HG03342 (cell line): ENCODE measurements around the gene ABHD12.

ENCODE experiments used
- ATAC-seq: cut with Tn5 transposase; IDR thresholded peaks from one replicate; pipeline ENCODE4 v1.9.1; 2021; ENCODE audit warnings: mild to moderate bottlenecking, moderate library complexity; ENCODE audit not compliant: unreplicated experiment

ABHD12 gene

GRCh38 chr20:25293507-25293906 is 97.1 kb downstream of the ABHD12 start:
- no peak for ATAC-seq

DNA sequence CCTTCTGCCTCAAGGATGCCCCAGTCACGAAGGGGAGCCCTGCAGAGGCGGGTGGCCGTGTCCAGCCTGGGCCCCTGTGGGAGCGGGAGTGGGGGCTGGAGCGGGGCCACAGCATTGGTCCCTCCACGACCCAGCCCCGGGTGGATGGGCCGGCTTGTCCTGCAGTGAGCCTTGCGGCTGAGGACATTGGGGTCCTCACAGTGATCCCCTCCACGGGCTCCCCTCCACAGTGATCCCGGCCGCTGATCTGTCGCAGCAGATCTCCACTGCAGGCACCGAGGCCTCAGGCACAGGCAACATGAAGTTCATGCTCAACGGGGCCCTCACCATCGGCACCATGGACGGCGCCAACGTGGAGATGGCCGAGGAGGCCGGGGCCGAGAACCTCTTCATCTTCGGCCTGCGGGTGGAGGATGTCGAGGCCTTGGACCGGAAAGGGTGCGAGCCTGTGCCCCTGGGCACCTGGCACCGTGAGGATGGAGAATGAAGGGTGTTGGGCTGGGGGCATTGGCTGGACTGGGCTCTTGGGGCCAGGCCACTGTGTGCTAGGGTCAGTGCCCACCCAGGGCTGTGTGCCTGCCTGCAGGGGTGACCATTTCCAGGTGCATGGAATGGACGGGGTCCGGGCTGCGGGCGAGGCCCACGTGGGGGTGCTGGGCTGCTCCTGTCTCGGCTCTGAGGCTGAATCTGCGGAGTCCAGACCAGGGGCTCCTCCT is 98.3 kb downstream of the ABHD12 start:
- no peak for ATAC-seq

DNA sequence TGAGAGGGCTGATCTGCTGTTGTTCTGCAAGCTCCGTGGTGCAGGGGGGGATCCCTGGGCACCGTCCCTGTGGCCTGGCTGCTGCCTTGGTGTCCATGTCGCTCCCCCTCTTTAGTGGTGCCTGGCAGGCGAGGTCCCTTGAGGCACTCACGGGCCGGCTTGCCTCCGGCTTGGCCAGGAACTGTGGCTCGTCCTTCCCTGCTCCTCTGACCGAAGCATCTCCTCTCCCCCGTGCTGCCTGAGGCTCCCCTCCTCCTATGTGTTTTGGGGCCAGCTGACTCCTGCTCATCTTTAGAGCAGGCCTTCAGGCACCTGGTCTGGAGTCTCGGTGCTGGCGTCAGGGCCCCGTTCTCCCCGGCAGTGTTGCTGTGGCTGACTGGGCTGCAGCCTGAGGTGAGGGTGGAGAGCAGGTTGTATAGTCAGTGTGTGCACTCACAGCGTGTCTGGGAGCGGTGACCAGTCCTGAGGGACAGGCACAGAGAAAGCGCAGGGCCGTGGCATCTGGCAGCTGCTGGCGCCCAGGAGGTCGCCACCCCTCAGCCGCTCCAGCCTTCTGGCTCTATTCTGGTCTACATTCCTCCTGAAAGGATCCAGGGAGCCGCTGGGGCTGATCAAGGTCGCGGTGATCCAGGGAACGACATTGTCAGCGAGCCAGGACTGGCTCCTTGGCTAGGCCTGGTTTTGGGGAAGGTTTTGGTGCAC is 99.1 kb downstream of the ABHD12 start:
- ATAC-seq: no peak

DNA sequence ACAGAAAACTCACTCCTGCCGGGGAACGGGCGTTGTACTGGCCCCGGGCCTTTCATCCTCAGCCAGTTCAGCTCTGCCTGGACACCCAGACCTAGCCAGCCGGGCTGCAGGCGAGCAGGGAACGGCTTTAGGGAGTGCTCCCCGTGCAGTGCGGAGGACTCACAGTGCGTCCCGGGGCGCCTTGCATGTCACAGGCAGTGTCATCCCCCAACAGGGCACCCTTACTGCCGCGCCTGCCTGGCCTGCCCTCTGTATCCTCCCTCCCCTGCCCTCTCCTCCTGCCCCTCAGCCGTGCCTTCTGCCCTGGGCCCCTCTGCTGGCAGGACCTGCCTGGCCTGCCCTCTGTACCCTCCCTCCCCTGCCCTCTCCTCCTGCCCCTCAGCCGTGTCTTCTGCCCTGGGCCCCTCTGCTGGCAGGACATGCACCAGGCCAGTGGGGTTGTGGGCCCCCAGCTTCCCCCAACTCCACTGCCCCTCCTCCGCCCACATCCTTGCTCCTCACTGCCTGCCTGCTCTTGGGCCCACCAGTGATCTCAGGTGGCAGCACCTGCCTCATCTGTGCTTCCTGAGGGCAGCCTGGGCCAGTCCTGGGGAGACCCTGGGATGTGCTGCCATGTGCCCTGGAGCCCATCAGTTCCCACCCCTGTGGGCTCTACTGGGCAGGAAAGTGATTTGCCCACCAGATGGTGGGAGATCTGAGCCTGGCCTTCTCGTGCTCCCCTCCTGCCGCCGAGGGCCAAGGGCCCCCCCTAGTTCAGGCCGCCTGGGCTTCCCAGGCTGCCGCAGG is 99.8 kb downstream of the ABHD12 start:
- no peak for ATAC-seq

DNA sequence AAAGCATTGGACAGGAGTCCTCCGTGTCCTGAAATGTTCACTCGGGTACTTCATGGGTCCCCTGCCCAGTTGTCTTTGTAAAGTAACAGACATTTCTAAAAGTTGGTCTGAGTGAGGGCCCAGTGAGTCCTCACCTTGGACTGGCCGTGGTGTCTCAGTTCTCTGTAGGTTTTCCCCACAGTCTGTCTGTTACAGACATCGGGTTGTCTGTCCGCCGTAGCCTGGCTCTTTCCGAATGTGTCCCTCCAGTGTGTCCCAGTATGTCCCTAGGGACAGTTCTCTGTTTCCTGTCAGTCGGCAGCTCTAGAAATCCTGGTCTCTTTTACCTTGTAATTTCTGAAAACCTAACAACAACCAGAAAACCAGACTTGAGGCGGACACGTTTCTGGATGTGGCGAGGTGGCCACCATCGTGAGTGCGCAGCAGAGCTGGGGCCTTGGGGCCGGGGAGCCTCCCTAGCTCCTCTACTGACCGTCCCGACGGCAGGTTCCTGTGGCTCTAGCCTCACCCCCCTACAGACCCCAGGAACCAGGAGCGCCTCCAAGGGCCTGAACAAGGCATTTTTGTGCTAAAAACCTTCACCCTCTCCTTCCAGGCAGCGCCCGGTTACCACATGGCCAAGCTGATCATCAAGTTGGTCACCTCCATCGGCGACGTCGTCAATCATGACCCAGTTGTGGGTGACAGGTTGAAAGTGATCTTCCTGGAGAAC is 100.6 kb downstream of the ABHD12 start:
- no peak for ATAC-seq

- ATAC-seq: peak; percentile 88
These were observed 102.1 kb downstream of the ABHD12 start for GRCh38 chr20:25288291-25289181.

DNA sequence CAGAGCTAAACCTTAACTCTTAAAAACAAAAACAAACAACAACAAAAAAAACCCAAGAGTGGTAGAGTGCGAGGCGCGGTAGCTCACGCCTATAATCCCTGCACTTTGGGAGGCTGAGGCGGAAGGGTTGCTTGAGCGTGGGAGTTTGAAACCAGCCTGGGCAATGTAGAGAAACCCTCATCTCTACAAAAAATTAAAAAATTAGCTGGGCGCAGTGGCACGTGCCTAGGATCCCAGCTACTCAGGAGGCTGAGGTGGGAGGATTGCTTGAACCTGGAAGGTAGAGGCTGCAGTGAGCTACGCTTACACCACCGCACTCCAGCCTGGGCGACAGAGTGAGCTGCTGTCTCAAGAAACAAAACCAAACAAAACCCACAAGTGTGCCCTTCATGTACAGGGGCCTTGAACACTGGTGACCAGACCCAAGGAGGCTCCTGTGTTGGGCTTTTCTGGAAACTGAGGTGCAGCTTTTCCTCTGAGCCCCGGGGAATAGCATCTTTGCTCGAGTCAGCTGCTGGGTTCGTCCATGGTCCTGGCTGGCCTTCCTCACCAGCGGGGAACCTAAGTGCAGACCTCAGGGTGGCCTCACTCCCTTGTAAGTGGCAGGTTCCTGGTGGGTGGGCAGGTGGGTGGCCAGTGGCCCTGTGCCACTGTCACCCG is 102.9 kb downstream of the ABHD12 start:
- ATAC-seq: no peak

GRCh38 chr20:25286917-25287316 is 103.7 kb downstream of the ABHD12 start:
- ATAC-seq: no peak

DNA sequence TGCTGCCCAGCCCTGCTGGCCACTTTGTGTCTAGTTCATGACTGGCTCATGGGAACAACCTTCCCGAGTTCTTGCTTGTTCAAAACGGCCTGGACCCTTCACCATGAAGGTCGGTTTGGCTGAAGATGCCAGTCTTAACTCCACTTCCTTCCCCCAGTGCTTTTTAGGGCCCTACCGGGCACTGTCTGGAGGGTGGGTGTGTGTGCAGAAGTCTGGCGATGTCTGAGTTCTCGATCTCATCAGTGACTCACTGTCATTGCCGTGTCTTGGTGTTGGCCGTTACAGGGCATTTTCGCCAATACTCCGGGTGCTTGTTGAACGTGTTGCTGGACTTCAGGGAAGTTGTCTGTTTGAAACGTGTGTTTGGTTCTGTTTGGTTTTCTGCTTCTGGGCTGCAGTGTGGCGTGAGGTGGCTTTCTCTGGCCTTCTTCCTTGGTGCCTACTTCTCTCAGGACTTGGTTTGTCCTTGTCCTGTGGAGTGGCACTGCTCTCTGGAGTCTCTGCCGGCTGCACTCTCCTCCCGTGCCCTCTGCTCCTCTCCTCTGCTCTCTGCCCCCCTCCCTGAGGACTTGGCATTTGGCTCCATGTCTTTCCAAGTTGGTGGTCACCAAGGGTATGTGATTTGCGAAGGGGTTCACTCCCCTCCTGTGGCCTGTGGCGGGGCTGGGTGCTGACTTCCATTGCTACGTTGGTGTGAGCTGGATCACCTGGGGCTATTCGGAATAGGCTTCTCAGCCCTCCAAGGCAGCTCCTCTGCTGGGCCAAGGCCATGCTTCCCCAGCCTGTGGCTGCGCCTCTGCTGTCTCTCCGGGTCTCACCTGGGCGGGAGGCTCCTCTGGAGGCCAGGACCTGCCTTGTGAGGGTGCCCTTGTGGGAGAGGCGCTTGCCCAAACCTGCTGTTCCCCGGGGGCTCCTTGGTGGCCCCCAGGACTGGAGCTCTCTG is 104.5 kb downstream of the ABHD12 start:
- no peak for ATAC-seq

DNA sequence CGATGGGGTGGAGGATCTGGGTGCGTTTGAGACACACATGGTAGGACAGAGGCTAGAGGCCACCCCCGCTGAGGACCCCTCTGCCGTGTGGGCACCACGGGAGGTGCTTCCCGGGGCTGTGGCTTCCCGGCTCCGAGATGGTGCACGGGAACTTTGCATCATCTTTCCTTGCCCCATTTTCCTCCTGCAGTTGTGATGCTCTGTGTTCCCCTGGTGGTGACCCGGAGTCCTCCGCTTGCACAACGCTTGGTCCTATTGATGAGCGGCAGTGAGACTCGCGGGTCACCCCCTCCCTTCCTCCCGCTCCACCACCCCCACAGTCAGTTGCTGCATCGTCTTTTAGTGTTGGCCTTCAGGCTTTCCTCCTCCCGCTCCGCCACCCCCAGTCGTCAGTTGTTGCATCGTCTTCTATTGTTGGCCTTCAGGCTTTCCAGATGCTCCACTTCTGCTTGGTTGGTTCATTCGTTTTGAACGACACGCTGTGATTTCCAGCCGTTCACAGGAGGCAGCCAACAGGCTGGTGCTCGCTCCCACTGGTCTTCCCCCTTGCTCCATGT is 105.5 kb downstream of the ABHD12 start:
- ATAC-seq: no peak

GRCh38 chr20:25284131-25284601 is 106.5 kb downstream of the ABHD12 start:
- ATAC-seq: no peak

DNA sequence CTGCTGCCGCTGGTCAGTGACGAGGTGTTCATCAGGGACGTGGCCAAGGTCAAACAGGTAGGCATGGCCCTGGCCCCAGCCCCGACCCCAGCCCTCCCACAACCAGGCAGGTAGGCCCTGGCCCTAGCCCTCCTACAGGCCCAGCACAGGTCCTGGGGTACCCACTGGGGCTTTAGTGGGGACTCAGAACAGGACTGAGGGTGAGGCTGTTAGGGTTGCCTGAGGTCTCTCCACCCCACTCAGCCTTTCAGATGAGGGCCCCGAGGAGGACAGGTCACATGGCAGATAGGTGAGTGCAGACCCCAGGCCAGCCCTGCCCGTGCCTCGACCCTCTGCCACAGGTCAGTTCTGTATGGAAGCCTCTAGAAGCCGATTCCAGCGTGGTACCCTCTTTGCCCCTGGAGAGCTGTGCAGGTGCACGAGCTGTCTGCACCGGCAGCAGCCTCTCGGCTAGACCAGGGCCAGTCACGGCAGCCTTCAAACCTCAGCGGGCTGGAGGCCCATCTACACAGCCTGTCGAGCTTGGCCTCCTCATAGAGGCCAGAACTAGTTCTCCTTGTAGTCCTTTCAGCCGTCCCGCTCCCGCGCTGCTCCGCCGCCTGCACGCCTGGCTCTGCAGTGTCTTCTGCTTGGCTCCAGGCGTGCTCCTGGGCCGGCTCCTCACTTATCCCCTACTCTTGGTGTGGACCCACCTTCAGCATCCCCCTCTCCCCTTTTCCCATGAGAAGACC is 107.2 kb downstream of the ABHD12 start:
- no peak for ATAC-seq

- no peak for ATAC-seq
These were observed 107.8 kb downstream of the ABHD12 start for GRCh38 chr20:25282796-25283195.

- no peak for ATAC-seq
These were observed 108.4 kb downstream of the ABHD12 start for GRCh38 chr20:25282034-25282781.

GRCh38 chr20:25281541-25281991 is 109.1 kb downstream of the ABHD12 start:
- no peak for ATAC-seq
